Measurements from ENCODE around the gene SSRP1.

The SSRP1 gene

GRCh38 chr11:57353446-57353845 lies 17.8 kb upstream of the SSRP1 start:
- Histone ChIP-seq H3K27me3 (no peaks in the 10 kb centered on the region), H3K27ac (no peak overlapping the region), H3K4me1 (ENCODE audit: control insufficient read depth in 1 of 2, insufficient read depth in 1 of 2, low read depth in 1 of 2, low read length in 1 of 2) (peaks cover 0 to 8% of the 10 kb centered on the region in 2 experiments), H3K36me3 (no peaks in the 10 kb centered on the region), H3K4me3 (ENCODE audit: low read depth in 1 of 2, low read length in 1 of 2) (no peak overlapping the region), H3K9me3 (no peaks in the 10 kb centered on the region)
- TF ChIP-seq CTCF (IDR thresholded peaks at IDR 0.05), result no peak

- no peak overlapping the region for H3K27ac ChIP-seq
- H3K4me1 ChIP-seq (ENCODE audit: control insufficient read depth in 1 of 2, insufficient read depth in 1 of 2, low read depth in 1 of 2, low read length in 1 of 2), result peaks cover 0 to 8% of the 10 kb centered on the region in 2 experiments
- TF ChIP-seq CTCF (IDR thresholded peaks at IDR 0.05), result no peak
- H3K36me3 ChIP-seq, result no peaks in the 10 kb centered on the region
- H3K9me3 ChIP-seq, result no peaks in the 10 kb centered on the region
- no peak overlapping the region for H3K4me3 ChIP-seq (ENCODE audit: low read depth in 1 of 2, low read length in 1 of 2)
- H3K27me3 ChIP-seq, result no peaks in the 10 kb centered on the region
Observed at GRCh38 chr11:57353036-57353435, 17.3 kb upstream of the SSRP1 start.

GRCh38 chr11:57349491-57350274 lies 14.0 kb upstream of the SSRP1 start:
- Histone ChIP-seq H3K4me1 (ENCODE audit: control insufficient read depth in 1 of 2, insufficient read depth in 1 of 2, low read depth in 1 of 2, low read length in 1 of 2) (peaks cover 0 to 6% of the 10 kb centered on the region in 2 experiments), H3K27ac (no peak overlapping the region), H3K27me3 (no peaks in the 10 kb centered on the region), H3K4me3 (ENCODE audit: low read depth in 1 of 2, low read length in 1 of 2) (no peak overlapping the region), H3K9me3 (no peaks in the 10 kb centered on the region), H3K36me3 (no peaks in the 10 kb centered on the region)
- peak; percentile 80 for TF ChIP-seq CTCF (IDR thresholded peaks at IDR 0.05)

GRCh38 chr11:57348636-57349313 lies 13.1 kb upstream of the SSRP1 start:
- no peak overlapping the region for H3K4me3 ChIP-seq (ENCODE audit: low read depth in 1 of 2, low read length in 1 of 2)
- H3K36me3 ChIP-seq, result no peaks in the 10 kb centered on the region
- H3K4me1 ChIP-seq (ENCODE audit: control insufficient read depth in 1 of 2, insufficient read depth in 1 of 2, low read depth in 1 of 2, low read length in 1 of 2), result peaks cover 0 to 6% of the 10 kb centered on the region in 2 experiments
- H3K9me3 ChIP-seq, result no peaks in the 10 kb centered on the region
- H3K27me3 ChIP-seq, result no peaks in the 10 kb centered on the region
- no peak overlapping the region for H3K27ac ChIP-seq
- no peak for TF ChIP-seq CTCF (IDR thresholded peaks at IDR 0.05)

- peaks cover 0 to 6% of the 10 kb centered on the region in 2 experiments for H3K4me1 ChIP-seq (ENCODE audit: control insufficient read depth in 1 of 2, insufficient read depth in 1 of 2, low read depth in 1 of 2, low read length in 1 of 2)
- H3K4me3 ChIP-seq (ENCODE audit: low read depth in 1 of 2, low read length in 1 of 2), result no peak overlapping the region
- H3K27ac ChIP-seq, result no peak overlapping the region
- no peak for TF ChIP-seq CTCF (IDR thresholded peaks at IDR 0.05)
- H3K9me3 ChIP-seq, result no peaks in the 10 kb centered on the region
- no peaks in the 10 kb centered on the region for H3K36me3 ChIP-seq
- no peaks in the 10 kb centered on the region for H3K27me3 ChIP-seq
Observed at GRCh38 chr11:57348052-57348451, 12.4 kb upstream of the SSRP1 start.

Data from neutrophil (primary cell).